Erythroblast (primary cell): Measurements from ENCODE around the gene SAV1.
A peak's percentile ranks its signal among the peaks of the same experiment; 100 is the strongest.
"Not testable (repeated sequence)": the region's sequence is repeated elsewhere in the genome, so short reads cannot be mapped to it uniquely, and the experiment has no call there.

Experiments used
- DNase-seq, 2 experiments: peaks; one replicate each; lab custom pipeline; 2025; lab: John Stamatoyannopoulos, UW
- GATA1 ChIP-seq: IDR thresholded peaks from 2 replicates; pipeline ENCODE4 v1.6.1; 2011; ENCODE audit warnings: low read depth, mild to moderate bottlenecking, control low read depth, low read length, moderate library complexity
- POLR2A ChIP-seq: IDR thresholded peaks from 2 replicates; pipeline ENCODE4 v1.6.1; 2011; ENCODE audit warnings: mild to moderate bottlenecking, low read length

The SAV1 gene

DNA sequence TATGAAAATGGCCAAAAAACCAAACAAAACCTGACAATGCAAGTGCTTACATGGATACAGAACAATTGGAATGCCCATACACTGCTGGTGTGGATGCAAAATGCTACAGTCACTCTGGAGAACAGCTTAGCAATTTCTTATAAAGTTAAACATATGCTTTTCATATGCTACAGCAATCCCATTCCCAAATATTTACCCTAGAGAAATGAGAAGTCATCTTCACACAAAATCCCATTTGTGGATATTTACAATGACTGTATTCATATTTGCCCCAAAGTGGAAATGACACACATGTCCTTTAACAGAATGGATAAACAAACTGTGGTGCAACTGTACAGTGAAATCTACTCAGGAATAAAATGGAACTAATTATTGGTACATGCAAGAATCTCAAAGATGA, 20.4 kb downstream of the SAV1 start:
- no peak for DNase-seq
- TF ChIP-seq GATA1 (no peak), POLR2A (no peak)

DNA sequence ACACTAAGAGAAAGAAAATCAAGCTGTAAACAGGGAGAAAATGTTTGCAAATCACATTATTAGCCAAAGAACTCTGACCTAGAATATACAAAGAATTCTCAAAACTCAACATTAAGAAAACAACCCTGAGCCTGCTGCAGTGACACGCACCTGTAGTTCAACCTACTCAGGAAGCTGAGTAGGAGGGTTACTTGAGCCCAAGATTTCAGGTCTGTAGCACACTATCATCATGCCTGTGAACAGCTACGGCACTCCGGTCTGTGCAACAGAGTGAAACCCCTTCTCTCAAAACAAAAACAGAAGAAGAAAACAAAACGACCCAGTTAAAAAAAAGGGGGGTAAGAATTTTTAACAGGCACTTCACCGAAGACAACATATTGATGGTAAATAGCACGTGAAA, 20.8 kb downstream of the SAV1 start:
- no peak for DNase-seq

DNA sequence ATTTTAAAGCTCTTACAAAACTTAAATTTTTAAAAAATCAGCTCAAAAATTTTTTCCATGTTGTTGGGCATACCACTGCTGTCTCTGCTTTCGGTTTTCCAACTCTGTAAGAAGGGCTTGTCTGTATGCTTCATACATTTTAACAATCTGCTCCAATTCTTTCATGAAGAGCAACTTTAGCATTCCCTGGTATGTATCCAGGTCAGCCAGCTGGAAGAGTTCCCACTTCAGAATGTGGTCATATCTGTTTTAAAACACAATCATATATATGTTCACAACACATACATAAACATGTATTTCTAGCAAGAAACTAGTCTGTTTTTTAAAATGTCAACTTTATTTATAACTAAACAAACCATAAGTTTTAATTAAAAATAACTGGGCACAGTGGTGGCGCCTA, 33.0 kb downstream of the SAV1 start:
- TF ChIP-seq POLR2A (no peak), GATA1 (no peak)
- no peak for DNase-seq

More for the DNA sequence above, 20.8 kb downstream of the SAV1 start:
- no peak for TF ChIP-seq GATA1
- TF ChIP-seq POLR2A, result no peak

DNA sequence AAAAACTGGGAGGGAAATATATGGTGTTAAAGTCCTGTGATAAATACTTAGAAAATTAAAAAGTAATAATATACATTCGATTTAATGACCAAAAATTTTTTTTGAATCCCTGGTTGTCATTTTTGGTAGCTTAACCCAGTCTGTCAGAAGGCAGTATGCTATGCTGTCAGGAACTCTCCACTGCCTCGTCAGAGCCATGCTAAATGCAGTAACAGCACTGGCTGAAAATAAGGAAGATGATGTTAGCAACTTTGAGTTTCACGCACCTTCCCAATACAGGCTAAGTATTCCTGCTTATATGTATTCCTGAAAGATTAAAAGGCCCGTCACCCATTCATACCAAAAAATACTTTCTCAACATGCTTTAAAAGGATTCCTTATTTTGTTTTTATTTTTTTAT, 34.2 kb downstream of the SAV1 start:
- no peak for DNase-seq
- TF ChIP-seq GATA1, result no peak
- no peak for TF ChIP-seq POLR2A

DNA sequence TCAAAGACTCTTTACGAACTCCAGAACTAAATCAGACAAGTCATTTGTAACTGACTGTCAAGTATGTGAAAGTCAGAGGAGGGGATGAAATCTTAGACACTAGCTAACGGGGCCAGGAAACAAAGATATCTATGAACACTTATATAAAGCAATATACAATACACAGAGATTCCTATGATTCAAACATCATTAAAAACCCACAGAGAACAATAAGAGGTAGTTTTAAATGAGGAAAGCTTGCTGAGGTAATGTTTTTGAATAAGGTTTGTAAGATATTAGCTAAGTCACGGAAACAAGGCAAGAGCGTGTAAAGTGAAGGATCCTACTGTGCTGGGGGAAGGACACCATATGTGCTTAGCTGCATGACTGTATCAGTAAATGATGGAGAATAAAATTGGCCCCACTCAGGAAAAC, 36.7 kb downstream of the SAV1 start:
- no peak for TF ChIP-seq GATA1
- TF ChIP-seq POLR2A, result no peak
- DNase-seq, result no peak

DNA sequence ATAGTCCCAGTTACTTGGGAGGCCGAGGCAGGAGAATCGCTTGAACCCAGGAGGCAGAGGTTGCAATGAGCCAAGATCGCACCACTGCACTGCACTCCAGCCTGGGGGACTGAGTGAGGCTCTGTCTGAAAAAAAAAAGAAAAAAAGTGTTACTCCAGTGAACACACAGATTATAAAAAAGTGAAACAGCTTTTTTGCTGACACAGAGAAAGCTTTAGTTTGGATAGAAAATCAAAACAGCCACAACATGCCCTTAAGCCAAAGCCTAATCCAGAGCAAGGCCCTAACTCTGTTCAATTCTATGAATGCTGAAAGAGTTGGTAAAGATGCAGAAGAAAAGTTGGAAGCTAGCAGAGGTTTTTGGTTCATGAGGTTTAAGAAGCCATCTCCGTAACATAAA, 43.2 kb downstream of the SAV1 start:
- DNase-seq, result not testable (repeated sequence)

DNA sequence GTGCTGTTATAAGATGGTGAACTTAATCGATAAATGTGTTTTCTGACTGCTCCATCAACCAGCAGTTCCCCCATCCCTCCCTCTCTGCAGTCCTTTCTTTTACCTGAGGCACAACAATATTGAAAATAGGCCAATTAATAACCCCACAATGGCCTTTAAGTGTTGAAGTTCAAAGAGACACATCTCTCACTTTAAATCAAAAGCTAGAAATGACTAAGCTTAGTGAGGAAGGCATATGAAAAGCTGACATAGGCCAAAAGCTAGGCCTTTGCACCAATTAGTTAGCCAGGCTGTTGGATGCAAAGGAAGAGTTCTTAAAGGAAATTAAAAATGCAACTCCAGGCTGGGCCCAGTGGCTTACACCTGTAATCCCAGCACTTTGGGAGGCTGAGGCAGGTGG, 43.7 kb downstream of the SAV1 start:
- TF ChIP-seq POLR2A (no peak), GATA1 (no peak)
- no peak for DNase-seq

DNA sequence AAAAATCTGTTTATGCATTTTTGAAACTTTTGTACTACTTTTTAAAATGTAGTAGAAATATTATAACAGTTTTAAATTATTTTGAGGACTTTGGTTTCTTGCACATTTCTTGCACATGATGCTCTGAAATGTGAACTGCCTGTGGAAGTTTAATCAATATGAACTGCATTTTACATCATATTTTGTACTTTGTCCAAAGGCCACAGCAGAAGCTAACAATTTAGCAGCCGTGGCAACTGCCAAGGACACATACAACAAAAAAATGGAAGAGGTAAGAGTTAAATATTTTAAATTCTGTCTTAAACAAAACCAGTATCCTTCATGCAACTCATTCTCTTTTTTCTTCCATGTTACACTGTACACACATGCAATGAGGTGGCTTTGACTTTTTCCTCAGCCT, 45.1 kb downstream of the SAV1 start:
- DNase-seq, result no peak
- TF ChIP-seq POLR2A (no peak), GATA1 (no peak)

DNA sequence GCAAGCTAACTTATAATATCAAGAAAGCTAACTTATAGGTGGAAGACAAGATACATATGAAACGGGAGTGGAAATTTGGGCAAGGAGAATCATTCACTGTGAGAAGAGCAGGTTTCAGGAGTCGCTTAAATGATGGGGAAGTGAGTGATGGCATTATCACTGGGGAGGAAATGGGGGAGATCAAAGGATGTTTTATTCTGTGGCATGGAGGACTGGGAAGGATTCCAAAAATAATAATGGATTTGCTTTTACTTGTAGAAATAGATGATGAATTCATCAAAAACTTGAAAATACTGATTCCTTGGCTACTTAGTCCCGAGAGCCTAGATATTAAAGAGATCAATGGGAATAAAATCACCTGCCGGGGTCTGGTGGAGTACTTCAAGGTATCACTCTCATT, 47.8 kb downstream of the SAV1 start:
- no peak for DNase-seq
- TF ChIP-seq POLR2A, result no peak
- no peak for TF ChIP-seq GATA1

DNA sequence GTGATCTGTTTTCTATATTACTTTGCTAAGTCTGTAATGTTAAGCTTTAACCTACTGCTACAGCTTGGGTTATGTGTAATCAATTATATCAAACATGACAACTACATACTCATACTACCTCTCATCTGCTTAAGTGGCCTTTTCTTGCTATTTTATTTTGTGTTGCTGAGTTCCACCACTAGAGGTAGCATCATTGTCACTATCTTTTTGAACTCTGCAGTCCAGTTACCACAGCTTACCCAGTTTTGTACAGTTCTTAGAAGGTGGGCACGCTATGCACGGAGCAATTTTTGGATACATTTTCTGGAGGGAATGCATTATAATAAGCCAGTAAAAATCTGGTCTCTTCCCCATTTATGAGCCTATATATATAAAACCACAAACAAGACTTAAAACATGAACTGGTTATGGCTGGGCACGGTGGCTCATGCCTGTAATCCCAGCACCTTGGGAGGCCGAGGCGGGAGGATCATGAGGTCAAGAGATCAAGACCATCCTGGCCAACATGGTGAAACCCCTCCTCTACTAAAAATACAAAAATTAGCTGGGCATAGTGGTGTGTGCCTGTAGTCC, 48.5 kb downstream of the SAV1 start:
- DNase-seq, result peak; percentile 48 to 67
- TF ChIP-seq POLR2A (no peak), GATA1 (no peak)

DNA sequence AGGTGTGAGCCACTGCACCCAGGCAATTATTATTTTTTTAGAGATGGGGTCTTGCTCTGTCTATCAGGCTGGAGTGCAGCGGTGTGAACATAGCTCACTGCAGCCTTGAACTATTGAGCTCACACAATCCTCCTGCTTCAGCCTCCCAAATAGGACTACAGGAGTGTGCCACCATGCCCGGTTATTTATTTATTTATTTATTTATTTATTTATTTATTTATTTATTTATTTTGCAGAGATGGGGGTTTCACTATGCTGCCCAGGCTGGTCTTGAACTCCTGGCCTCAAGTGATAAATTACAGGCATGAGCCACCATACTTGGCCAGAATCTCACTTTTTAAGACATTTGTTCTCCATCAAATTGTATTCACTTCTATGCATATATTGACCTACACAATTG, 51.8 kb downstream of the SAV1 start:
- no peak for DNase-seq

DNA sequence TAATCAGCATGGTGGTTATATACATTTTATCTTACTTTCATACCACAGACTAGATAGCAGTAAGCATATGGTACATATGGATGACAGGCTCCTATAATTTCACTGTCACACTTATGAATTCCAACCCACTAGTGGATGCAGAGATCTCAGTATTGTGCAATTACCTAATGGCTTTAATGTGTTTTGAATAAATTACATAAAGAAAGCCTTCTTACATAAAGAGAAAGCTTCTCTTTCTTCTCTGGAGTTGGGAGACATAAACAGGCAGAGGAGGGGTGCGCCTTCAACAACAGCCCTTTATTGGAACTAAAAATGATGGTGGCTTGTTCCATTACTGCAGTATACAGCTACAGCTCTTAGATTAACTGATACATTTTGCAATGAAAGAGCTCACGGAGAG, 52.6 kb downstream of the SAV1 start:
- TF ChIP-seq POLR2A, result no peak
- no peak for TF ChIP-seq GATA1
- DNase-seq, result no peak

More for the DNA sequence above, 51.8 kb downstream of the SAV1 start:
- TF ChIP-seq GATA1 (no peak), POLR2A (no peak)

DNA sequence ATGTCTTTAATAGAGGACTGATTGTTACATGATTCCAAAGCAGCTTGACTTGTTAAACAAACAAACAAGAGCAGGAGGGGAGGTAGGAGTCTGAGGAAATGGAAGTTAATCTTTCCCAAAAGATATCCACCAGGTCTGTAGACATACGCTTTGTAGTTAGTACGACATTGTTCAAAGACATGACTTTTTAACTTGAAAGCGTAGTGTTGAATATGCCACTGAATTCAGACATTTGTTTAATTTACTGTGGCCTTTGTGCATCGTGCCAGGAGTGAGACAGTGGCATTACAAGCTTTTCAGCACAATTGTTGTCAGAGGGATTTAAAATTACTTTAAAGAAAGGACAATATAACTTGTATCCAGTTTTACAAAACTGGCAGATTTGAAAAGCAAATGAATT, 53.0 kb downstream of the SAV1 start:
- no peak for DNase-seq
- no peak for TF ChIP-seq POLR2A
- TF ChIP-seq GATA1, result no peak

DNA sequence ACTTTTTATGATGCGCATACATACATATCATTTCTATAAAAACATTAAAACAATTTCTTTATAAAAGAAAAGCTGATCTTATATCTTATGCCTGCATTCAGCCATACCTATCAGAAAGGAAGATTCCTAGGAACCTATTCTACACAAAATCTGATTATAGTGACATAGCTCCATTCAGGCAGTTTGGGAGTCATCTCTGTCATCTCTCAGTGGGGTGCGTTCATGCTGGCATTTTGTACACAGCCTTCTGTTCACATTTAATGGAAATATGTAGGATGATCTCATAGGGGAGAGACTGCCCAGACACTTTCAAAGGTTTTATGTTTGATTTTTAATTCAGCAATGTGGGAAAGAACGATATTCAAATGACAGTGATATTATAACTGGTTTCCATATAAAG, 55.3 kb downstream of the SAV1 start:
- DNase-seq, result no peak
- TF ChIP-seq POLR2A, result no peak
- TF ChIP-seq GATA1, result no peak

DNA sequence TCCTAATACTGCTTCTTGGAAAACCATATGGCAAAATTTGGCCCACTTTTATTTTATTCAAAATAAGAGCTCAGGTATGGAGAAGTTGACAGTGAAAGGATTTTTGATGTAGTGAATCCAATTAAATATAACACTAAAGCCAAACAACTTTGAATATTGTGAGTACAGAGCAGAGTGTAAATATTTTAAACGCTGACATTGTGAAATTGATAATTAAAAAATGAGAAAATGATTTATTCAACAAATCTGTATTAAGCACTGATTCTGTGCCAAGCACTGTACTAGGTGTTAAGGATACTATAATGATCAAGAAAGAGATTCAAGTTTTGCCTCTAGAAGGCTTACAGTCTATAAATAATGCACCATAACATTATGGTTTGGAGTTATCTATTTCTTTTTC, 57.6 kb downstream of the SAV1 start:
- DNase-seq, result no peak
- TF ChIP-seq POLR2A (no peak), GATA1 (no peak)
